ENCODE results near the gene MT1A. TPM values are rescaled to one million over a fixed set of nuclear protein-coding genes. Genes with fewer than 3 reads are reported as not detected.
A peak's percentile ranks its signal among the peaks of the same experiment; 100 is the strongest.

MT1A gene
- total and polyA plus RNA-seq, 10 of the 15 experiments (the other 5 are each of a cell fraction or from before 2014, with no cell fraction given), result not detected

GRCh38 chr16:56609463-56609921 is 29.0 kb upstream of the MT1A start (continued):
- no peak for TF ChIP-seq USF2 (IDR thresholded peaks at IDR 0.05; ENCODE audit: borderline replicate concordance, low read depth, low read length)
- TF ChIP-seq PML (IDR thresholded peaks at IDR 0.05; ENCODE audit: low read length), result no peak
- peak; percentile 62; the same call in 1 of the 2 replicates for TF ChIP-seq PAX5 (IDR thresholded peaks at IDR 0.05; ENCODE audit: borderline replicate concordance, low read depth, low read length)
- no peak for TF ChIP-seq FOS (IDR thresholded peaks at IDR 0.05; ENCODE audit: borderline replicate concordance, extremely low read depth, insufficient read length)
- no peak for TF ChIP-seq POU2F2 (IDR thresholded peaks at IDR 0.05; ENCODE audit: borderline replicate concordance, low read depth, low read length)
- peak; percentile 99 for TF ChIP-seq IKZF2 (IDR thresholded peaks at IDR 0.05)
- peak; percentile 66 for TF ChIP-seq RAD51 (IDR thresholded peaks at IDR 0.05)
- 0 out of 4 replicates have a peak, but pooled peaks of 1 of the 2 experiments have one; percentile 42 for TF ChIP-seq BHLHE40 (IDR thresholded peaks at IDR 0.05; ENCODE audit: borderline replicate concordance in 1 of 2, low read depth in 2 of 2, low read length in 1 of 2)
- TF ChIP-seq ETV6 (conservative IDR thresholded peaks at IDR 0.05 in 1 of 2, IDR thresholded peaks at IDR 0.05 in 1 of 2; ENCODE audit: borderline replicate concordance in 1 of 2, low read depth in 1 of 2), result peak in 1 of 2 experiments; percentile 45; a peak in 1 of 4 replicates
- no peak for TF ChIP-seq CEBPZ (IDR thresholded peaks at IDR 0.05; ENCODE audit: low read depth, low read length)
- TF ChIP-seq NFIC (IDR thresholded peaks at IDR 0.05; ENCODE audit: low read depth, low read length), result peak; percentile 65; the same call in 1 of the 2 replicates
- TF ChIP-seq JUNB (IDR thresholded peaks at IDR 0.05), result peak; percentile 20; the same call in 1 of the 2 replicates
- no peak for TF ChIP-seq USF1 (IDR thresholded peaks at IDR 0.05; ENCODE audit: borderline replicate concordance, extremely low read length, insufficient read depth, low read depth, low read length)
- TF ChIP-seq REST (IDR thresholded peaks at IDR 0.05; ENCODE audit: low read depth, low read length), result no peak
- 0 out of 2 replicates have a peak, but pooled peaks have one; percentile 37 for TF ChIP-seq BCL11A (IDR thresholded peaks at IDR 0.05; ENCODE audit: low read depth, low read length)
- TF ChIP-seq NR2C2 (IDR thresholded peaks at IDR 0.05; ENCODE audit: borderline replicate concordance, control insufficient read depth, insufficient read length, low read depth), result no peak
- TF ChIP-seq YY1 (IDR thresholded peaks at IDR 0.05; ENCODE audit: low read depth, low read length), result no peak
- TF ChIP-seq IRF3 (IDR thresholded peaks at IDR 0.05), result no peak
- no peak for TF ChIP-seq KLF5 (IDR thresholded peaks at IDR 0.05; ENCODE audit: partially characterized antibody)

Measured in GM12878 (cell line).